Ramos (cell line): ENCODE results near the gene DDR1.
"Not testable (repeated sequence)": the region's sequence is repeated elsewhere in the genome, so short reads cannot be mapped to it uniquely, and the experiment has no call there.

ENCODE experiments used
- in situ Hi-C: fragments of 300-500 bp; cut with MboI; formaldehyde crosslinking; loops from one replicate; pipeline ENCODE4 v1.14.3; 2022; ENCODE audit warnings: low sequenced_read_pairs; ENCODE audit not compliant: unreplicated experiment

Gene DDR1

GRCh38 chr6:30914076-30914853, 29.9 kb downstream of the DDR1 start, which contains the start of gene VARS2:
TSS of gene VARS2 (plus strand) at chr6:30914238. CDS start at chr6:30914837, 599 bp downstream.
- in situ Hi-C loops: no loop called here

GRCh38 chr6:30914854-30915590, 30.7 kb downstream of the DDR1 start:
- in situ Hi-C loops: no loop called here

- in situ Hi-C loops: no loop called here
Observed at GRCh38 chr6:30915591-30915946, 31.2 kb downstream of the DDR1 start.

GRCh38 chr6:30917041-30917440, 32.7 kb downstream of the DDR1 start:
- in situ Hi-C loops: no loop called here

- in situ Hi-C loops: no loop called here
Observed at GRCh38 chr6:30917487-30917886, 33.2 kb downstream of the DDR1 start.

GRCh38 chr6:30918670-30919069, 34.4 kb downstream of the DDR1 start:
- in situ Hi-C loops: no loop called here

GRCh38 chr6:30922447-30922852, 38.1 kb downstream of the DDR1 start:
- in situ Hi-C loops: no loop called here

GRCh38 chr6:30924040-30924627, 39.8 kb downstream of the DDR1 start:
- in situ Hi-C loops: not testable (repeated sequence)

GRCh38 chr6:30926644-30927043, 42.3 kb downstream of the DDR1 start:
- in situ Hi-C loops: no loop called here

- in situ Hi-C loops: not testable (repeated sequence)
Observed at GRCh38 chr6:30927080-30927479, 42.8 kb downstream of the DDR1 start.

GRCh38 chr6:30928677-30929076, 44.4 kb downstream of the DDR1 start:
- in situ Hi-C loops: no loop called here

- in situ Hi-C loops: no loop called here
Observed at GRCh38 chr6:30930506-30930905, 46.2 kb downstream of the DDR1 start.

- in situ Hi-C loops: no loop called here
Observed at GRCh38 chr6:30931272-30931671, 47.0 kb downstream of the DDR1 start.

GRCh38 chr6:30931969-30932645, 47.8 kb downstream of the DDR1 start, which contains the start of gene SFTA2:
TSS of gene SFTA2 (minus strand) at chr6:30932170. CDS start at chr6:30932096, 74 bp downstream.
- in situ Hi-C loops: no loop called here

- in situ Hi-C loops: no loop called here
Observed at GRCh38 chr6:30932665-30933365, 48.5 kb downstream of the DDR1 start.

- in situ Hi-C loops: no loop called here
Observed at GRCh38 chr6:30935018-30935417, 50.7 kb downstream of the DDR1 start.

- in situ Hi-C loops: no loop called here
Observed at GRCh38 chr6:30937265-30937664, 52.9 kb downstream of the DDR1 start.

GRCh38 chr6:30938730-30939129, 54.4 kb downstream of the DDR1 start:
- in situ Hi-C loops: no loop called here

GRCh38 chr6:30939473-30939872, 55.2 kb downstream of the DDR1 start:
- in situ Hi-C loops: no loop called here

- in situ Hi-C loops: no loop called here
Observed at GRCh38 chr6:30940361-30940986, 56.2 kb downstream of the DDR1 start, which contains the start of gene MUCL3. TSS of gene MUCL3 (plus strand) at chr6:30940973. CDS start at chr6:30941000, 27 bp downstream.
